PC-3 (cell line): ENCODE results near the gene CATSPER4.

Experiments used
- EZH2phosphoT487 ChIP-seq: fragments of 300-600 bp; sonication (generic); IDR thresholded peaks from 2 replicates; pipeline ENCODE4 v1.6.1; 2018; ENCODE audit warnings: mild to moderate bottlenecking, antibody characterized with exemption, low read length, borderline replicate concordance
- TF ChIP-seq, protein P1 (sequence below): fragments of 300-600 bp; sonication (generic); conservative IDR thresholded peaks from 2 replicates; pipeline ENCODE4 v1.5.1; 2017; ENCODE audit warnings: antibody characterized with exemption, low read depth, mild to moderate bottlenecking, low read length

DNA sequence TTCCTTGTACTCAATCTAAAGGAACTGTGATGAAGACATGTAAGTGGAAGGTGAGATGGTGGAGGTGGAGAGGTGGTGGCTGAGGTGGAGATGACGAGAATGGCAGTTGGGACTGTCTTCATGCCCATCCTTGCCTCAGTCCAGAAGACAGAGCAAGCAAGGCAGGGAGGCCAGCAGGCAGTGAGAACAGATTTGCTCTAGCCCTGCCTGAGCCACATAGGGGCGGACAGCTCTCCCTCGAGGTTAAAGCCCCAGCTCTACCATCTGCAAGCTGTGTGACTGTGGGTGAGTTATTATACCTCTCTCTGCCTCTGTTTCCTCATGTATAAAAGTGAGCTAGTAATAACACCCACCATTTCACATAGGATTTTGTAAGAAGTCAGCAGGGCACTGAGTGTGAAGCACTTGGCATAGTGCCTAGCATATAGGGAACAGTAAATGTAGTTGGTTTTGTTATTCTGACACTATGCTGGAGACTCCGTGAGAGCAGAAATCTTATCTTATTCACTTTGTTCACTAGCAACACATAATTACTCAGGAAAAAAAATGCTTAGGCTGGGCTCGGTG, 36.4 kb upstream of the CATSPER4 start:
- TF ChIP-seq, protein P1, sequence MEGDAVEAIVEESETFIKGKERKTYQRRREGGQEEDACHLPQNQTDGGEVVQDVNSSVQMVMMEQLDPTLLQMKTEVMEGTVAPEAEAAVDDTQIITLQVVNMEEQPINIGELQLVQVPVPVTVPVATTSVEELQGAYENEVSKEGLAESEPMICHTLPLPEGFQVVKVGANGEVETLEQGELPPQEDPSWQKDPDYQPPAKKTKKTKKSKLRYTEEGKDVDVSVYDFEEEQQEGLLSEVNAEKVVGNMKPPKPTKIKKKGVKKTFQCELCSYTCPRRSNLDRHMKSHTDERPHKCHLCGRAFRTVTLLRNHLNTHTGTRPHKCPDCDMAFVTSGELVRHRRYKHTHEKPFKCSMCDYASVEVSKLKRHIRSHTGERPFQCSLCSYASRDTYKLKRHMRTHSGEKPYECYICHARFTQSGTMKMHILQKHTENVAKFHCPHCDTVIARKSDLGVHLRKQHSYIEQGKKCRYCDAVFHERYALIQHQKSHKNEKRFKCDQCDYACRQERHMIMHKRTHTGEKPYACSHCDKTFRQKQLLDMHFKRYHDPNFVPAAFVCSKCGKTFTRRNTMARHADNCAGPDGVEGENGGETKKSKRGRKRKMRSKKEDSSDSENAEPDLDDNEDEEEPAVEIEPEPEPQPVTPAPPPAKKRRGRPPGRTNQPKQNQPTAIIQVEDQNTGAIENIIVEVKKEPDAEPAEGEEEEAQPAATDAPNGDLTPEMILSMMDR = no peak
- no peak for TF ChIP-seq EZH2phosphoT487
